Lower leg skin (tissue), 3 donors: Measurements from ENCODE around the gene MFSD6.

Experiments
- CTCF ChIP-seq, 3 donors: fragments of 450-650 bp; IDR thresholded peaks; one replicate each; pipeline ENCODE4 v1.5.1; 2016; ENCODE audit warnings: antibody characterized with exemption in 3 of 3, mild to moderate bottlenecking in 3 of 3, moderate library complexity in 2 of 3
- POLR2A ChIP-seq, 2 donors: fragments of 450-650 bp; IDR thresholded peaks; one replicate each; pipeline ENCODE4 v1.6.1; 2016 to 2017; ENCODE audit warnings: antibody characterized with exemption in 2 of 2, mild to moderate bottlenecking in 1 of 2, moderate library complexity in 1 of 2

DNA sequence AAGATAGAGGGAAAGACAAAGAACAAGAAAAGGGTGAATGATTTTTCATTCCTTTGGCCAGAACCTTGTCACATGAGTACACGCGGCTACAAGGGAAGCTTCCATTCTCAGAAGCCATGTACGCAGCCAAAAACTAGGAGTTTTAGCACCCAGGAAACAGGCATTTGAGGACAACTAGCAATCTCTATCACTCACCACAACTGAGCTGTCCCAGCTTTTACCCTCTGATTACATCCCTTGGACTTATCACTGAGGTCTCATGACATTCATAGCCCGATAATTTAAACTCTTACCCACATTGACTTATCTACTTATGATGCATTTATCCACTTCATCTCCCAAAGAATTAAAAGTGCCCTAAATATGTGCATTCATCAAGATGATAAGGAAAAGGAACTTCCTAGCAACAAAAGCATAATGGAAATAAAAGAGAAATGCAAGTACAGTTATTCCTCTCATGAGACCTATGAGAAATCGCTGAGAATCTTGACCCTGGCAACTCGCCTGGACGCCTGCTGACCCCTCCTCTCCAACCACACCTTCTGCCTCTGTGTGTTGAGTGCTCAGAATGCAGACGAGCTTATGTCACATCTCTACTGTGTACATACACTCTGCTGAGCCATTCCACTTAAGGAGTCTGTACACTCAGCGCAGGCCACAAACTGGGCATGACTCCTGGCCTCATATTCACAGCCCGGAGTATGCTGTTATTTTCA, 28.7 kb upstream of the MFSD6 start:
- no peak for TF ChIP-seq CTCF (IDR thresholded peaks at IDR 0.05)
- no peak for TF ChIP-seq POLR2A (IDR thresholded peaks at IDR 0.05)
